Measurements from ENCODE around the gene KIF13A. TPM values are rescaled to one million over a fixed set of nuclear protein-coding genes. Genes with fewer than 3 reads are reported as not detected.

KIF13A gene
- total RNA-seq, 1 experiment from 2014 or later = 52.2 TPM

DNA sequence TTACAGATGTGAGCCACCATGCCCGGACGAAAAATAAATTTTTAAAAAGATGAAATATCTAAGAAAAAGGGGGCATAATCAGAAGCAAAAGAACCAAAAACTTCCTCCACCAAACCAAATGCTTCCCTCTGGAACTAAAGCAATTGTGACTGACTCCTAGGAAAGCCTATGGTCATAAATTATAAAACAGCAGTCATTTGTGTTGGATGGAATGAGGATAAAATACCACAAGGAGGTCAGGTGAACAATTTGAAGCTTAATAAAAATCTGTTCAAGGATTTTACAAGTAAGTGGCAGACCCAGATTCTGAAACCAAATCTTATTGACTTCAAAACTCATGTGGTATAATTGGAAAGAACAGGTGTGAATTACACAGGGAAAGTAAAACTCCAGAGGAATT is 114.5 kb downstream of the KIF13A start:
- Histone ChIP-seq H3K4me1 (replicated peaks; ENCODE audit: insufficient read depth) (peaks cover 43% of the 10 kb centered on the region), H3K9me3 (ENCODE audit: insufficient read depth, low read depth) (no peaks in the 10 kb centered on the region), H3K9me2 (ENCODE audit: insufficient read depth) (no peaks in the 10 kb centered on the region), H4K20me1 (ENCODE audit: insufficient read depth) (no peaks in the 10 kb centered on the region), H3K4me2 (no peak overlapping the region), H3K79me2 (ENCODE audit: low read depth) (peaks cover 8% of the 10 kb centered on the region; the same call in 1 of the 2 replicates), H3K27ac (no peak overlapping the region), H3K4me3 (no peak overlapping the region), H3F3A (ENCODE audit: insufficient read depth, low read depth) (peaks cover 37% of the 10 kb centered on the region), H3K27me3 (ENCODE audit: insufficient read depth, low read depth) (no peaks in the 10 kb centered on the region), H2AFZ (no peak overlapping the region), H3K36me3 (ENCODE audit: low read depth) (no peaks in the 10 kb centered on the region)
- ChIA-PET POLR2A (ENCODE audit: unreplicated experiment) (no interaction called here), CTCF (no interaction called here)
- TF ChIP-seq CTCF (conservative IDR thresholded peaks at IDR 0.05) (no peak), EZH2 (IDR thresholded peaks at IDR 0.05; ENCODE audit: low read depth) (no peak)
- intact Hi-C loops (cut with micrococcal nuclease; ENCODE audit: unreplicated experiment) = no loop called here
- no peak for DNase-seq
- BruUV-seq (replicated peaks) = no TSS peak

DNA sequence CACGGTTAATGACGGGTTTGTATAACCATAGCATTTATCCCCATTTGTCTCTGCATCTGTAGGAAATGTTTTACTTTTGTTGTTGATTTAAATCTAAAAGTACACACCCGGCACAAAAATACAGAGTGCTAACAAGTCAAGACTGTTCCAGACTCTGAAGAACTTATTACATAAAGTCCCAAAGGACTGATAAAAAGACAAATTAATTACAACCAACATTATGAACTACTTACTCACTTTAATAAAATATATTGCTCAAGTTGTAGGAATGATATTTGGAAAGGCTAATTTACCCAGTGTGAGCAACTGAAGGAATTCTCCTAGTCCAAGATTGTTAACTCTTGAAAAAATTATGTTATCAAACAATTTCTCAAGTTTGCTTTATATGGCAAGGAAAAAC is 115.6 kb downstream of the KIF13A start:
- H3K27ac ChIP-seq = no peak overlapping the region
- H3K27me3 ChIP-seq (ENCODE audit: insufficient read depth, low read depth) = no peaks in the 10 kb centered on the region
- no peak for DNase-seq
- no peak overlapping the region for H2AFZ ChIP-seq
- POLR2A ChIA-PET (ENCODE audit: unreplicated experiment) = interaction anchor here (0.5 kb wide), 1 partner anchor 435 kb away, joined by 20 read pairs; no protein-coding TSS in a partner anchor
- H3K4me2 ChIP-seq = no peak overlapping the region
- TF ChIP-seq EZH2 (IDR thresholded peaks at IDR 0.05; ENCODE audit: low read depth) (no peak), CTCF (conservative IDR thresholded peaks at IDR 0.05) (no peak)
- intact Hi-C loops (cut with micrococcal nuclease; ENCODE audit: unreplicated experiment) = no loop called here
- no peak overlapping the region for H3K4me3 ChIP-seq
- H3F3A ChIP-seq (ENCODE audit: insufficient read depth, low read depth) = peaks cover 37% of the 10 kb centered on the region
- no TSS peak for BruUV-seq (replicated peaks)
- H3K4me1 ChIP-seq (replicated peaks; ENCODE audit: insufficient read depth) = peaks cover 43% of the 10 kb centered on the region
- H3K79me2 ChIP-seq (ENCODE audit: low read depth) = peaks cover 14% of the 10 kb centered on the region; the same call in 1 of the 2 replicates
- H3K9me3 ChIP-seq (ENCODE audit: insufficient read depth, low read depth) = no peaks in the 10 kb centered on the region
- H3K36me3 ChIP-seq (ENCODE audit: low read depth) = no peaks in the 10 kb centered on the region
- H4K20me1 ChIP-seq (ENCODE audit: insufficient read depth) = no peaks in the 10 kb centered on the region
- H3K9me2 ChIP-seq (ENCODE audit: insufficient read depth) = no peaks in the 10 kb centered on the region
- CTCF ChIA-PET = no interaction called here

- BruUV-seq (replicated peaks) = no TSS peak
- no peaks in the 10 kb centered on the region for H3K9me3 ChIP-seq (ENCODE audit: insufficient read depth, low read depth)
- intact Hi-C loops (cut with micrococcal nuclease; ENCODE audit: unreplicated experiment) = no loop called here
- peaks cover 42% of the 10 kb centered on the region for H3K4me1 ChIP-seq (replicated peaks; ENCODE audit: insufficient read depth)
- no peak for TF ChIP-seq CTCF (conservative IDR thresholded peaks at IDR 0.05)
- no peak overlapping the region for H3K27ac ChIP-seq
- POLR2A ChIA-PET (ENCODE audit: unreplicated experiment) = interaction anchor here (0.7 kb wide), 1 partner anchor 280 kb away, joined by 4 read pairs; no protein-coding TSS in a partner anchor
- H3K36me3 ChIP-seq (ENCODE audit: low read depth) = no peaks in the 10 kb centered on the region
- no peaks in the 10 kb centered on the region for H4K20me1 ChIP-seq (ENCODE audit: insufficient read depth)
- no peak overlapping the region for H3K4me3 ChIP-seq
- peaks cover 14% of the 10 kb centered on the region; the same call in 1 of the 2 replicates for H3K79me2 ChIP-seq (ENCODE audit: low read depth)
- peaks cover 35% of the 10 kb centered on the region for H3F3A ChIP-seq (ENCODE audit: insufficient read depth, low read depth)
- no peak overlapping the region for H2AFZ ChIP-seq
- DNase-seq = no peak
- no peak overlapping the region for H3K4me2 ChIP-seq
- no peaks in the 10 kb centered on the region for H3K27me3 ChIP-seq (ENCODE audit: insufficient read depth, low read depth)
- no peaks in the 10 kb centered on the region for H3K9me2 ChIP-seq (ENCODE audit: insufficient read depth)
- CTCF ChIA-PET = no interaction called here
Observed at GRCh38 chr6:17871189-17871519, 116.3 kb downstream of the KIF13A start.
